OCI-LY7 (cell line): ENCODE measurements around the gene HSD17B4. TPM values are rescaled to one million over a fixed set of nuclear protein-coding genes. Genes with fewer than 3 reads are reported as not detected.

Source experiments
- BruUV-seq: library from RNA; stranded (reverse); fragments of 400-500 nt; replicated peaks from 2 replicates; lab custom pipeline; 2021; lab: Mats Ljungman, UMichigan
- CTCF ChIA-PET: fragments of 300-600 bp; sonication (Branson Sonifier 250); formaldehyde crosslinking; loops from one replicate; lab custom pipeline; 2022; ENCODE audit warnings: antibody characterized with exemption; ENCODE audit not compliant: unreplicated experiment; lab: Charles Lee
- POLR2A ChIA-PET: fragments of 300-600 bp; sonication (Branson Sonifier 250); formaldehyde crosslinking; loops from one replicate; lab custom pipeline; 2022; ENCODE audit warnings: antibody characterized with exemption; lab: Charles Lee
- DNase-seq: peaks from one replicate; pipeline ENCODE4 v3.0.0-alpha.2; 2015; ENCODE audit warnings: low spot score
- H2AFZ ChIP-seq: fragments of 200-600 bp; sonication (generic), shearing (Covaris generic); 2 replicates; pipeline ENCODE4 v1.6.1; 2014; ENCODE audit warnings: mild to moderate bottlenecking, antibody characterized with exemption, low read length, moderate library complexity
- H3K27ac ChIP-seq: fragments of 200-600 bp; sonication (generic); 2 replicates; pipeline ENCODE4 v1.5.1; 2014; ENCODE audit warnings: mixed run types, low read depth, mild to moderate bottlenecking, moderate library complexity, low read length, inconsistent platforms; ENCODE audit not compliant: poor library complexity, severe bottlenecking
- H3K36me3 ChIP-seq: fragments of 200-600 bp; sonication (generic); 2 replicates; pipeline ENCODE4 v1.6.1; 2014; ENCODE audit warnings: mild to moderate bottlenecking, antibody characterized with exemption, low read length, moderate library complexity, mixed read lengths; ENCODE audit not compliant: insufficient read depth
- H3K4me1 ChIP-seq: fragments of 200-600 bp; sonication (generic); 2 replicates; pipeline ENCODE4 v1.5.1; 2014; ENCODE audit warnings: mild to moderate bottlenecking, low read length; ENCODE audit not compliant: insufficient read depth, poor library complexity, severe bottlenecking
- H3K4me2 ChIP-seq: fragments of 200-600 bp; sonication (generic); 2 replicates; pipeline ENCODE4 v1.6.1; 2014; ENCODE audit warnings: mild to moderate bottlenecking, low read length
- H3K4me3 ChIP-seq: fragments of 200-600 bp; sonication (generic); 2 replicates; pipeline ENCODE4 v1.5.1; 2014; ENCODE audit warnings: mild to moderate bottlenecking, low read depth, low read length; ENCODE audit not compliant: poor library complexity, severe bottlenecking
- H3K79me2 ChIP-seq: fragments of 200-600 bp; sonication (generic); 2 replicates; pipeline ENCODE4 v1.6.1; 2016; ENCODE audit warnings: low read depth, mild to moderate bottlenecking, low read length, moderate library complexity, mixed read lengths; ENCODE audit not compliant: insufficient read depth
- H3K9me2 ChIP-seq: fragments of 200-600 bp; sonication (generic); 2 replicates; pipeline ENCODE4 v1.6.1; 2016; ENCODE audit warnings: mild to moderate bottlenecking, low read length, mixed read lengths; ENCODE audit not compliant: insufficient read depth
- H3K9me3 ChIP-seq: fragments of 200-600 bp; sonication (generic); 2 replicates; pipeline ENCODE4 v1.6.1; 2014; ENCODE audit warnings: mild to moderate bottlenecking, mixed run types, low read length, mixed read lengths
- H4K20me1 ChIP-seq: fragments of 200-600 bp; sonication (generic); 2 replicates; pipeline ENCODE4 v1.6.1; 2014; ENCODE audit warnings: mild to moderate bottlenecking, antibody characterized with exemption, low read length, moderate library complexity, mixed read lengths; ENCODE audit not compliant: insufficient read depth
- CTCF ChIP-seq: fragments of 200-600 bp; sonication (generic); conservative IDR thresholded peaks from 2 replicates; pipeline ENCODE4 v1.5.1; 2014; ENCODE audit warnings: mild to moderate bottlenecking, antibody characterized with exemption, low read length, moderate library complexity, mixed read lengths
- EZH2phosphoT487 ChIP-seq: fragments of 200-600 bp; sonication (generic); IDR thresholded peaks from 2 replicates; pipeline ENCODE4 v1.6.1; 2018; ENCODE audit warnings: low read depth, borderline replicate concordance, mild to moderate bottlenecking, mixed run types, antibody characterized with exemption, low read length, moderate library complexity, mixed read lengths
- intact Hi-C: fragments of 100-400 bp; cut with micrococcal nuclease; formaldehyde crosslinking; loops from one replicate; pipeline ENCODE4 v1.10.0; 2022; ENCODE audit not compliant: unreplicated experiment
- total RNA-seq, 2 experiments: library from RNA; depleted of rRNA in 1 of 2; stranded (reverse); fragments of >200 nt in 1 of 2; shearing (Covaris generic) in 1 of 2; gene quantifications; 2 replicates each; pipeline ENCODE4 v1.2.3, GENCODE V29; 2014 to 2022

Gene HSD17B4
- total RNA-seq, 2 experiments from 2014 or later = 55.4 to 145 TPM

DNA sequence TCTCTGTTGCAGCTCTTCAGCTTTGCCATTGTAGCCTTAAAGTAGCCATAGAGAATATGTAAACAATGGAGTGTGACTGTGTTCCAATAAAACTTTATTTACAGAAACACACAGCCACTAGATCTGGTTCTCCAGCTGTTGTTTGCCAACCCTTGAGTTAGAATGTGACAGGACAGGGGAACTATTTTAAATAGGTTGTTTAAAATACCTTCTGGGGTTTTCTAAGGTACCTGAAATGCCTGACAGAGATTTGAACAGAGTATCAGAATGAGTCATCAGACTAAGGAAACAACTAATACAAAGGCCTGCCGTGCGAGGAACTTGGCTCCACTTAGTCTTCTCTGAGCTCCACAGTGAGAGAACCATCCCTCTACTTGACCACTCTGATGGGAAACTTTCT is 85.4 kb downstream of the HSD17B4 start:
- no peaks in the 10 kb centered on the region for H3K9me3 ChIP-seq
- no peak overlapping the region for H3K4me2 ChIP-seq
- TF ChIP-seq CTCF = no peak
- no peak for TF ChIP-seq EZH2phosphoT487

GRCh38 chr5:119541716-119542115 is 89.4 kb downstream of the HSD17B4 start:
- H3K4me3 ChIP-seq = no peak overlapping the region
- no peaks in the 10 kb centered on the region for H3K79me2 ChIP-seq
- H3K36me3 ChIP-seq = 0 out of 2 replicates have a peak, but pooled peaks cover 7% of the 10 kb centered on the region
- TF ChIP-seq CTCF (no peak), EZH2phosphoT487 (no peak)
- no peak overlapping the region for H2AFZ ChIP-seq
- H3K9me2 ChIP-seq = no peaks in the 10 kb centered on the region
- no peak for DNase-seq
- H3K9me3 ChIP-seq = no peaks in the 10 kb centered on the region
- POLR2A ChIA-PET = interaction anchor here (0.6 to 1.5 kb wide), 2 partner anchors 18 to 113 kb away, joined by 3 to 5 read pairs; no protein-coding TSS in a partner anchor
- no peaks in the 10 kb centered on the region for H3K4me1 ChIP-seq
- no TSS peak for BruUV-seq
- H3K27ac ChIP-seq = no peak overlapping the region
- no peak overlapping the region for H3K4me2 ChIP-seq
- no peaks in the 10 kb centered on the region for H4K20me1 ChIP-seq
- CTCF ChIA-PET = no interaction called here
- intact Hi-C loops = no loop called here

More for the DNA sequence above, 85.4 kb downstream of the HSD17B4 start:
- no peak overlapping the region for H2AFZ ChIP-seq
- BruUV-seq = no TSS peak
- no peak overlapping the region for H3K27ac ChIP-seq
- no peak for DNase-seq
- H3K9me2 ChIP-seq = no peaks in the 10 kb centered on the region
- POLR2A ChIA-PET = interaction anchor here (0.7 to 3.1 kb wide), 3 partner anchors 8 to 227 kb away, joined by 3 to 16 read pairs (median 3); no protein-coding TSS in a partner anchor
- 0 out of 2 replicates have a peak, but pooled peaks cover 7% of the 10 kb centered on the region for H3K36me3 ChIP-seq
- CTCF ChIA-PET = no interaction called here
- H3K4me3 ChIP-seq = no peak overlapping the region
- no peaks in the 10 kb centered on the region for H3K79me2 ChIP-seq
- no peaks in the 10 kb centered on the region for H3K4me1 ChIP-seq
- no peaks in the 10 kb centered on the region for H4K20me1 ChIP-seq
- intact Hi-C loops = no loop called here

DNA sequence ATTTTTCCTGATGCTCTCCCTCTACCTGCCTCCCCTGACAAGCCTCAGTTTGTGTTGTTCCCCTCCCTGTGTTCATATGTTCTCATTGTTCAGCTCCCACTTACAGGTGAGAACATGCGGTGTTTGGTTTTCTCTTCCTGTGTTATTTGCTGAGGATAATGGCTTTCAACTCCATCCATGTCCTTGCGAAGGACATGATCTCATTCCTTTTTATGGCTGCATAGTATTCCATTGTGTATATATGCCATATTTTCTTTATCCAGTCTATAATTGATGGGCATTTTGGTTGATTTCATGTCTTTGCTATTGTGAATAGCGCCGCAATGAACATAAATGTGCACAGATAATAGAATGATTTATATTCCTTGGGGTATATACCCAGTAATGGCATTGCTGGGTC is 99.5 kb downstream of the HSD17B4 start:
- H4K20me1 ChIP-seq = no peaks in the 10 kb centered on the region
- no peak for DNase-seq
- H3K4me1 ChIP-seq = no peaks in the 10 kb centered on the region
- no peaks in the 10 kb centered on the region for H3K9me3 ChIP-seq
- no peaks in the 10 kb centered on the region for H3K36me3 ChIP-seq
- no peak overlapping the region for H3K4me3 ChIP-seq
- BruUV-seq = no TSS peak
- no peaks in the 10 kb centered on the region for H3K79me2 ChIP-seq
- ChIA-PET CTCF (no interaction called here), POLR2A (interaction anchor here (0.7 kb wide), 1 partner anchor 23 kb away, joined by 3 read pairs; no protein-coding TSS in a partner anchor)
- H3K9me2 ChIP-seq = no peaks in the 10 kb centered on the region
- no peak overlapping the region for H2AFZ ChIP-seq
- TF ChIP-seq EZH2phosphoT487 (no peak), CTCF (no peak)
- no peak overlapping the region for H3K27ac ChIP-seq
- intact Hi-C loops = no loop called here
- no peak overlapping the region for H3K4me2 ChIP-seq
